Calu3 (cell line): Measurements from ENCODE around the gene PLXNA4. TPM values are rescaled to one million over a fixed set of nuclear protein-coding genes. Genes with fewer than 3 reads are reported as not detected.

Experiments used
- BruUV-seq: library from RNA; stranded (reverse); fragments of 400-500 nt; replicated peaks from 2 replicates; lab custom pipeline; 2021; lab: Mats Ljungman, UMichigan
- CTCF ChIA-PET: fragments of 300-600 bp; sonication (Branson Sonifier 250); formaldehyde crosslinking; loops from one replicate; lab custom pipeline; 2022; ENCODE audit warnings: antibody characterized with exemption; lab: Charles Lee
- DNase-seq: peaks from one replicate; pipeline ENCODE4 v3.0.0; 2022
- H3K27ac Mint-ChIP-seq: one replicate; pipeline ENCODE4 v1.8.0; 2022; ENCODE audit warnings: mixed read lengths; ENCODE audit not compliant: unreplicated experiment
- H3K27me3 Mint-ChIP-seq: one replicate; pipeline ENCODE4 v1.8.0; 2022; ENCODE audit warnings: mixed read lengths; ENCODE audit not compliant: unreplicated experiment
- H3K36me3 Mint-ChIP-seq: one replicate; pipeline ENCODE4 v1.8.0; 2022; ENCODE audit warnings: mild to moderate bottlenecking, moderate library complexity, mixed read lengths; ENCODE audit not compliant: insufficient read depth, unreplicated experiment
- H3K4me1 Mint-ChIP-seq: one replicate; pipeline ENCODE4 v1.8.0; 2022; ENCODE audit warnings: mild to moderate bottlenecking, low read depth, mixed read lengths; ENCODE audit not compliant: unreplicated experiment
- H3K4me3 Mint-ChIP-seq: one replicate; pipeline ENCODE4 v1.8.0; 2022; ENCODE audit warnings: mild to moderate bottlenecking, low read depth, moderate library complexity, mixed read lengths; ENCODE audit not compliant: unreplicated experiment
- H3K9me3 Mint-ChIP-seq: one replicate; pipeline ENCODE4 v1.8.0; 2022; ENCODE audit warnings: low read depth, mixed read lengths; ENCODE audit not compliant: unreplicated experiment
- CTCF ChIP-seq: fragments of 200-600 bp; IDR thresholded peaks from one replicate; pipeline ENCODE4 v1.8.0; 2022; ENCODE audit warnings: antibody characterized with exemption; ENCODE audit not compliant: unreplicated experiment
- intact Hi-C: fragments of 100-400 bp; cut with micrococcal nuclease; formaldehyde crosslinking; loops from one replicate; pipeline ENCODE4 v1.10.0; 2022; ENCODE audit not compliant: unreplicated experiment
- total RNA-seq: library from RNA; stranded (reverse); gene quantifications from 2 replicates; pipeline ENCODE4 v1.2.3, GENCODE V29; 2022

PLXNA4 gene
- total RNA-seq, 1 experiment from 2014 or later: not detected

GRCh38 chr7:132564849-132565248 is 11.4 kb downstream of the PLXNA4 start:
- intact Hi-C loops: no loop called here
- TF ChIP-seq CTCF: no peak
- Mint-ChIP-seq H3K27me3 (peaks cover 100% of the 10 kb centered on the region), H3K4me1 (no peaks in the 10 kb centered on the region), H3K27ac (no peak overlapping the region), H3K4me3 (no peak overlapping the region), H3K9me3 (no peaks in the 10 kb centered on the region), H3K36me3 (no peaks in the 10 kb centered on the region)
- no TSS peak for BruUV-seq
- CTCF ChIA-PET: interaction anchor here (0.8 kb wide), 1 partner anchor 1060 kb away, joined by 9 read pairs; no protein-coding TSS in a partner anchor
- DNase-seq: no peak

- BruUV-seq: no TSS peak
- TF ChIP-seq CTCF: no peak
- no peaks in the 10 kb centered on the region for H3K9me3 Mint-ChIP-seq
- no peak overlapping the region for H3K27ac Mint-ChIP-seq
- H3K4me1 Mint-ChIP-seq: no peaks in the 10 kb centered on the region
- CTCF ChIA-PET: interaction anchor here (0.8 kb wide), 1 partner anchor 1059 kb away, joined by 9 read pairs; no protein-coding TSS in a partner anchor
- no peak overlapping the region for H3K4me3 Mint-ChIP-seq
- H3K36me3 Mint-ChIP-seq: no peaks in the 10 kb centered on the region
- intact Hi-C loops: no loop called here
- no peak for DNase-seq
- peaks cover 100% of the 10 kb centered on the region for H3K27me3 Mint-ChIP-seq
These were observed 12.2 kb downstream of the PLXNA4 start for GRCh38 chr7:132564090-132564489.

GRCh38 chr7:132562690-132563089 is 13.6 kb downstream of the PLXNA4 start:
- Mint-ChIP-seq H3K9me3 (no peaks in the 10 kb centered on the region), H3K4me3 (no peak overlapping the region), H3K4me1 (no peaks in the 10 kb centered on the region), H3K27ac (no peak overlapping the region), H3K27me3 (peaks cover 98% of the 10 kb centered on the region), H3K36me3 (no peaks in the 10 kb centered on the region)
- no peak for DNase-seq
- no TSS peak for BruUV-seq
- CTCF ChIA-PET: no interaction called here
- TF ChIP-seq CTCF: no peak
- intact Hi-C loops: no loop called here

GRCh38 chr7:132561763-132562162 is 14.5 kb downstream of the PLXNA4 start:
- no peak for DNase-seq
- no peak overlapping the region for H3K27ac Mint-ChIP-seq
- TF ChIP-seq CTCF: no peak
- H3K27me3 Mint-ChIP-seq: peaks cover 88% of the 10 kb centered on the region
- no peaks in the 10 kb centered on the region for H3K36me3 Mint-ChIP-seq
- no peaks in the 10 kb centered on the region for H3K4me1 Mint-ChIP-seq
- intact Hi-C loops: no loop called here
- CTCF ChIA-PET: no interaction called here
- no TSS peak for BruUV-seq
- H3K9me3 Mint-ChIP-seq: no peaks in the 10 kb centered on the region
- H3K4me3 Mint-ChIP-seq: no peak overlapping the region
